G401.6 (cell line): ENCODE measurements around the gene MTG1.
"Not testable (repeated sequence)": the region's sequence is repeated elsewhere in the genome, so short reads cannot be mapped to it uniquely, and the experiment has no call there.

Experiments
- FAIRE-seq: peaks from 2 replicates; lab custom pipeline; 2012; peaks lifted over from hg19 to GRCh38; lab: Jason Lieb, UNC

Gene MTG1

GRCh38 chr10:133358925-133359310 is 35.0 kb upstream of the MTG1 start:
- no peak for FAIRE-seq

GRCh38 chr10:133359554-133359971 is 34.4 kb upstream of the MTG1 start:
- FAIRE-seq: no peak

DNA sequence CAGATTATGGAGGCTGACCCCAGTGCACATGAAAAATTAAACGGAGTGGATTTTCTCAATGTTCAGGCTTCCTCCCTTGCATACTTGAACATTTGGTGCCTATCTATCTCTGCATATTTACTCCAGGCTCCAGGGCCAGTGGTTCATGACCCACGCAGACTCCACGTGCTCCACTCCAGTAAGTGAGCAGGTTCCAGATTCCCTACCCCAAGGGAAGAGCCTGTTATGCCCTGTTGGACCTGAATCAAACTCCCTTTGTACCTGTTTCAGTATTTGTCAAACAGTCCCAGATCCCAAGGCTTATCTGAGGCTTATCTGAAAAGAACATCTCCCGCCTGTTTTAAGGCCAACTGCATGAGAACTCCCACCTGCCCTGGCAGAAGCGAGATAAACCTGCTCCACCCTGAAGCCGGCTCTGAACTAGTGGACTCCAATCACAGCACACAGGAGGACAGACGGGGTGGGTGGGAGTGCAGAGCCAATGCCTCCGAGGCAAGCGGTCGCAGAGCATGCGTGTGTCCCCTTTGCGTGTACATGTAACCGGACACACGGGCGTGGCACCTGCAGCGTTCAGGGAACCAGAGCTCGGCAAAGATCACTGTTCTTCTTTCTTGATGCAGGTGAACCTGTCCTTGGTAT is 33.9 kb upstream of the MTG1 start:
- FAIRE-seq: no peak

- FAIRE-seq: no peak
Measured at GRCh38 chr10:133361227-133361626, 32.7 kb upstream of the MTG1 start.

DNA sequence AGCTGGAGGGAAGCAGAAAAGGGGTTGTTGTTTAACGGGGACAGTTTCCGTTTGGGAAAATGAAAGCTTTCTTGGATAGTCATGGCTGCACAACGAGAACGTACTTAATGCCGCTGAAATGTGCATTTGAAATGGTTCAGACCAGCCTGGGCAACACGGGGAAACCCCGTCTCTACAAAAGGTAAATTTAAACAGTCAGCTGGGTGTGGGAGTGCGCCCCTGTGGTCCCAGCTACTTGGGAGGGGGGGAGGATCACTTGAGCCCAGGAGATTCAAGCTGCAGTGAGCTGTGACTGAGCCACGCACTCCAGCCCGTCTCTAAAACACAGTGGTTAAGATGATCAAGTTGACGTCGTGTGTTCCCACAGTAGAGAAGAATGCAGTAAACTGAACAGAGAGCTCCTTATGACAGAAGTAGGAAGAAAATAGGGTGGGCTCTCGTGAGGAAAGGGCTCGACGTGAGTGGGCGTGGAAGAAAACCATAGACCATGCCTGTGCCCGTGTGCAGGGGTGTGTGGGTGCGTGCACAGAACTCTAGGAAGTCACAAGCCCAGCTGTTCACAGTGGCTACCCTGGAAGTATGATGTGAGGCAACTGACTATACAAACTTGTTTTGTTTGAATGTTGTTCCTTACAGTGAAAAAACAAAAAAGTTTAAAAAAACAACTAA is 32.0 kb upstream of the MTG1 start:
- FAIRE-seq: no peak

- no peak for FAIRE-seq
Measured at GRCh38 chr10:133362846-133363245, 31.1 kb upstream of the MTG1 start.

DNA sequence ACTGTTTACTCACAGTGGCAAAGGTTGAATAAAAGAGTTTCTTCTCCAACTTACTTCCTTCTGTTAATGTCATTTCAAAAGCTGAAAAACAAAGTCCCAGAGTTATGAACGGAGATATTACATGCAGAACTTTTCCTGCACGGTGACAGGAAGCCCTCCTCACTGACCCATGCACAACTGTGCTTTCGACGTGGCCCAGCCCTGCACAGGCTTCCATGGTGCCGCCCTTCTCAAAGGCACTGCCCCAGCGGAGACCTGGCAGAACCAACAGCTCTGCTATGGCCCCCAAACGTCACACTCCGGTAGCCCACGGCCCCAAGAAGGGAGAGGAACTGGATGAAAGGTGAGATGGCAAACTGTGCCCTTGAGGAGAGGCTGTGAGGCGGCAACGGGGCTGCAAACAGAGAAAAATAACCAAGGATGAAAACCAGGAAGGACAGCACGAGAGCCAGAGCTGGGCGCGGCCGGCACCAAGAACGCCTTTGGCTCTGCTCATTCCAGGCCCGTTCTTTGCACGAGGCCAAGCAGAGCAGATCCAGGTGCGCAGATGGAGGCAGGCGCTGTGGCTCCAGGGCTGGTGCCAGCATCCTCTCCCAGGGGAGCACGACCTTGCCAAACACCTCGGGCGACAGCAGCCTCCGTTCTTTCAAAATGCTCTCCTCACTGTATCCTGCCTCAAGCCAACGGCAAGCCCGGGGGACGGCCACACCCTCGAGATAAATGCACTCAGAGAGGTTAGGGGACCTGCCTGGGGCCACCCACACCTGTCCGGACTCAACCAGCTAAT is 29.1 kb upstream of the MTG1 start:
- no peak for FAIRE-seq

DNA sequence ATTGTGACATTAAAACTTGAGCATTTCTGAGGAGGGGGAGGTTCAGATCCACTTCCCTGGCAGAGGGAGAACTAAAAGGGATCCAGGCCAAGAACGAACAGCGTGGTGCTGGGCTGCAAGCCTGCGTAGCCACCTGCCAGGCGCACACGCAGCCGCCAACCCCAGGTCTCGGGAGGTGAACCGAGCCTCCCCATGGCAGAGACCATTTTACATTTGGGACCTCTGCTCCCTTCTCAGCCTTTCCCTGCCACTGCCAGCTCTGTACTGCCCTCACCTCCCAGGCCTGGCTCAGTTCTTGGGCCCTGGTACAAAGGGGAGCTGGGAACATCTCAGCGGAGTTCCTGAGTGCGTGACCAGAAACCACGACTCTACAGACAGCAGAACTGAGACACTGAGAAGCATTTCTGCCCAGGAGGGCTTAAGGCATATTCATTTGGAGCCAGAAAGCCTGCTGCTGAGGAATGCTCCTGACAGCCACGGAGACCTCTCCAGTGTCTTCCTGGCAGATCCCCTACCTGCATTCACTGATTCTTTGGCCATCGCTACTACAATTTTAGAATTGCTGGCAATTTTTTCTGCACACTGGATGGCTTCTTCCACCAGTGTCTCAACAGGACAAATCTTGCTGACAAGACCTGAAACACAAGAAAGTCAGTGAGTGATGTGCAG is 28.4 kb upstream of the MTG1 start:
- no peak for FAIRE-seq

DNA sequence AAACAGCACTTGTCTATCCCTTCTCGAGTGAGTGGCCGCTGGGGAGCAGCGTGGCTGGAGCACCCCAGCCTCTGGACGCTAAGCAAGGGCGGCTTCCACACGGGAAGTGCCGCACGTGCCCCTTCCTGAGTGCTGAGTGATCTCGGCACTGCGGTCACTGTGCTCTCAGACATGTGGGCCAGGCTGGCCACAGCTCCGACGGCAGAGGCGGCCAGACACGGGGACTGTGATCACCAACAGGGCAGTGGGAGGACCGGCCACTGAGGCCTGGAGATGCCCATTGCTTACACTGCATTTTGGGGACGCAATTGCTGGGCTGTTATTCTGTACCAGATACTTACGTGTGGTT is 27.9 kb upstream of the MTG1 start:
- no peak for FAIRE-seq

DNA sequence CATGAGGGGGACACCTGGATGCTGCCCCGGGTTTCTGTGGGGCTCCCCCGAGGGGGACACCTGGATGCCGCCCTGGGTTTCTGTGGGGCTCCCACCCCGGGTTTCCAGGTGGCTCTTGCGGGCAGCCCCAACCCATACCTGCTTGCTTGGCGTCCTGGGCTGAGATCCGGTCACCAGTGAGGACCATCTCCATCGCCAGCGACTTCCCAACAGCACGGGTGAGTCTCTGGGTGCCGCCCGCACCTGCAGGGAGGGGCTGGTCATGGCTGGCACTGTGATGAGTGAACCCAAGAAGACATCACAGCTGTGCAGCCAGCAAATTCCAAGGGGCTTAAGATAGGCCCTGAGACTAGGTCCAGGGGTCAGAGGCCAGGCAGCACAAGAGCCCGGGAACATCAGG is 27.2 kb upstream of the MTG1 start:
- FAIRE-seq: no peak

DNA sequence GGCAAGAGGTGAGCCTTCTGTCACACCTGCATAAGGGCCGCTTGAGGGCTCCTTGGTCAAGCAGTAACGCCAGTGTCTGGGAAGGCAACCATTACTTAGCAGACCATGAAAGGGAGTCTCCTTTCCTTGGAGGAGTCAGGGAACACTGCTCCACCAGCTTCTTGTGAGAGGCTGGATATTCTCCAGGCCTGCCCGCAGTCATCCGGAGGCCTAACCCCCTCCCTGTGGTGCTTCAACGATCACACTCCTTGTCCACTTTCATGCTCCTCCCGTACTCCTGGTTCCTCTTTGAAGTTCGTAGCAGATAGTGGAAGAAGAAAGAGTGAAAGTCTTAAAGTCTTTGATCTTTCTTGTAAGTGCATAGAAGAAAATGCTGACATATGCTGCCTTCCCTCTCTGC is 26.5 kb upstream of the MTG1 start:
- FAIRE-seq: not testable (repeated sequence)

GRCh38 chr10:133368153-133368552 is 25.8 kb upstream of the MTG1 start:
- FAIRE-seq: no peak

GRCh38 chr10:133370030-133370786 is 23.7 kb upstream of the MTG1 start:
- no peak for FAIRE-seq

GRCh38 chr10:133372507-133372906 is 21.4 kb upstream of the MTG1 start:
- FAIRE-seq: no peak

- no peak for FAIRE-seq
Measured at GRCh38 chr10:133373174-133374090, 20.5 kb upstream of the MTG1 start, which contains the start of gene ECHS1. Gene ECHS1 (minus strand): TSS chr10:133373354. CDS start chr10:133373333, 21 bp downstream.

DNA sequence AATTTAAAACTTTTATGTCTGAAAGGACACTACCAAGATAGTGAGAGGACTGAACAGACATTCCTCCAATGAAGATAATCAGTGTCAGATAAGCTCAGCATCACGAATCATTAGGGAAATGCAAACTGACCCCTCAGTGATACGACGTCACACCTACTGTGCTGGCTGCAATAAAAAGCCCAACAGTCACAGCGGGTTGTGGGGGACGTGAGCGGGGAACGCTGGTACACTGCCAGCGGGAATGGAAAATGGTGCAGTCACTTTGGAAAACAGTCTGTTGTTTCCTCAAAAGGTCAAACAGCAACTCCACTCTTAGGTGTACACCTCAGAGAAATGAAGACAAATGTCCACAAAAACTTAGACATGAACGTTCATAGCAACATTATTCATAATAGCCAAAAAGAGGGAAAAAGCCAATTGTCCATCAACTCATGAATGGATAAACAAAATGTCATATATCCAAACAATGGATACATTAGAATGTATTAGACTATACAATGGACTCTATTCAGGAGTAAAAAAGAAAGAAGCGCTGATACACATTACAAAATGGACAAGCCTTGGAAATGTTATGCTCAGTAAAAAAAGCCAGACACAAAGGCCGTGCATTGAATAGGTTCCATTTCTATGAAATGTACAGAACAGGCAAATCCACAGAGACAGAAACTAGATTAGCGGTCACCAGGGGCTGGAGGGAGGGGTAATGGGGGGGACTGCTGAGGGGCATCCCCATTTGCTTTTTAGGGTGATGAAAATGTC is 18.4 kb upstream of the MTG1 start:
- FAIRE-seq: no peak

DNA sequence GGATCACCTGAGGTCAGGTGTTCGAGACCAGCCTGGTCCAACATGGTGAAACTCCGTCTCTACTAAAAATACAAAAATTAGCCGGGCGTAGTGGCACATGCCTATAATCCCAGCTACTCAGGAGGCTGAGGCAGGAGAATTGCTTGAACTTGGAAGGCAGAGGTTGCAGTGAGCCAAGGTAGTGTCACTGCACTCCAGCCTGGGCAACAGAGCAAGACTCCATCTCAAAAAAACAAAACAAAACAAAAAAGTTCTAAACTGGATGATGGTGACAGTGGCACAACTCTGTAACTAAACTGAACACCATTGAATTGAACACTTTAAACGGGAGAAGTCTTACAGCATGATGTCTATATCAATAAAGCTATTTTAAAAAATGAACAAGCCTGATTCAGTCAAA is 17.8 kb upstream of the MTG1 start:
- FAIRE-seq: not testable (repeated sequence)

DNA sequence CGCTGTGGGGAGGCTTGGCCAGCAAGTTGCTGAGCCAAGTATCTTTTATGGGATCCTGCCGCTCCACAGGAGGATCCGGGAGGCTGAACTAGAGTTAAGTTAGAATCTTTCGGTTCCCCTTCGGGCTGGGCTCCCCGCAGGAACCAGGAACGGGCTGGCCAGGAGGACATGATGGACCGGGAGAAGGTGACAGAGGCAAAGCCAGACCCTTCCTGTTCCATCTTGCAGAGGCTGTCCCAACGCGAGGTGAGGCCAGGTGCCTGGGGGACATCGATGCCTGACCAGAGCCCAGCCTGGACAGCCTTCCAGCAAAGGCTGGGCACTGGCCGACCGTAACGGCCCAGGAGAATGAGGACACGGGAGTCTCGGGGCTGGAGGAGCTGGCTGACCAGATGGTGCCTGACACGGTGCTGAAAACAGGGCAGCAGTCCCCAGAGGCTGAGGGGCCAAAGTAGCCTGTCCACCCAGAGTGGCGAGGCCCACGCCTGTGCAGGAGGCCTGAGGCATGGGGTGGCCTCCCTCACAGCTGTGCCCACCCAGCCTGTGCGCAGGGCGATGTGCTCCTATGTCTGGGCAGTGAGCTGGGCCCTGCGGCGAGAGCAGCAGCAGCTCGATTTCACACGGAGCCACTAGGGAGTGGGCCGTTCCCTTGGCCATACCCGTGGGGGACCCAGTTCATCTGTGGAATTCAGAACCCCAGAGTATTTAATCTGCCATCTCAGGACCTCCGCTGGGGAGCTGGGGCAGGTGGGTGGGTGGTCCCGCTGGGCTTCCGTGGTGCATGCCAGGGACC is 16.7 kb upstream of the MTG1 start:
- no peak for FAIRE-seq

DNA sequence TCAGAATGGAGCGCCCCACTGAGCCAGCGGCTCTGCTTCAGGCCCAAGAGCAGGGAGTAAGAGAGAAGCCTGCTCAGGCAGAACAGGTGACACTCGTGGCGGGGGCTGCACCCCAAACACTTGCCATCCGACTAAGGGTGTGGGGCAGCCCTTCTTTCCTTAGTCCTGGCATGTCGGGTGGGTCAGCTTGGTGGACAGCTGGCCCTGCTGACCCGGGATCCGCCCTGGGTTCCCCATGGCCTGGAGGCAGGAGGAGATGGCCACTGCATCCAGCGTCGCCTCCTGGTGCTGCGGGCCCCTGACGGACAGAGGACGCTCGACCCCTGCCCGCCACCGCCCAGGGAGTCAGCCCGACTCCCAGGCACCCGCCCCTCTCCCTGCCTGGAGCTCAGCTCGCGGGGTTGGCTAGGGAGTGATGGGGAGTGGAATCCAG is 16.1 kb upstream of the MTG1 start:
- FAIRE-seq: no peak
